GM18907 (cell line): ENCODE measurements around the gene ETFDH.
A peak's percentile ranks its signal among the peaks of the same experiment; 100 is the strongest.
"Not testable (repeated sequence)": the region's sequence is repeated elsewhere in the genome, so short reads cannot be mapped to it uniquely, and the experiment has no call there.

Experiments
- ATAC-seq: cut with Tn5 transposase; IDR thresholded peaks from one replicate; pipeline ENCODE4 v1.9.1; 2021; ENCODE audit warnings: mild to moderate bottlenecking, moderate library complexity; ENCODE audit not compliant: unreplicated experiment

Gene ETFDH

DNA sequence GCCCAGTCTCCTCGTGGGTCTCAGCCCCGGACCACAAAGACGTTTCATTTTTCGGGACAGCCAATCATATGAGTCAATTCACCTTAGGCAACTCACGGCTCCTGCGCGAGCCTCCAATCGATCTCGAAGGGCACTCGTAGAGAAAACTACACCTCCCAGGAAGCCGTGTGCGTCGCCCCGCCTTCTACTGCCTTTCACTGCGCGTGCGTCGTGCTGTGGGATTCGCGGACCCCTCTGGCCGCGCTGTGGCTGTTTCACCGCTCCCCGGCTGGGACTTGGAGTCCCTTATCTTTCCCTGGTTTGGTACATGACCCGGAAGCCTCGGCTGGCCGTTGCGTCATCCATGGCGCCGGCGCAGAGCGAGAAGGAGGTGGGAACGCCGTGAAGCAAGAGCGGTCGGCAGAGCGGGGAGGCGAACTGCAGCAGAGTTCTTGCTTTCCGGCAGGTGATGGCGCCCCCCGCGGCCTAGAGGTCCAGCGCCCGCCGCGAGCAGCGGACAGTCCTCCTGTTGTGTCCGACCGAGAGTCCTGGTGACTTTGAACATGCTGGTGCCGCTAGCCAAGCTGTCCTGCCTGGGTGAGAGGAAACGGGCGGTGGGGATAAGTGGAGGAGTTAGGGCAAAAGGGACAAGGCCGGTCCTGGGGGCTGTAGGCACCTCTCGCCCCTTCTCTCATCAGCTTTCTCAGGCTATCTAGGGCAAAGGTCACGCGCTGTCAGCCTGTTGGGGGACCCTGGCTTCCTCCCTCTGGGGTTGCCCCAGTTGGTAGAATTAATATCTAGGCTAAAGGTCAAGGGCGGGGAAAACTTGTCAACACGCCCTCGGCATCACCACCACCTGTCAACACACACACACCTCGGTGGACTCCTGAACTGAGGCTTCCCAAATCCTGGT is at the start of gene ETFDH:
ETFDH (plus strand) TSS at position 382 of the 892 bp plus-strand sequence; CDS start at position 543, 161 bp downstream.
- peak; percentile 93 for ATAC-seq

DNA sequence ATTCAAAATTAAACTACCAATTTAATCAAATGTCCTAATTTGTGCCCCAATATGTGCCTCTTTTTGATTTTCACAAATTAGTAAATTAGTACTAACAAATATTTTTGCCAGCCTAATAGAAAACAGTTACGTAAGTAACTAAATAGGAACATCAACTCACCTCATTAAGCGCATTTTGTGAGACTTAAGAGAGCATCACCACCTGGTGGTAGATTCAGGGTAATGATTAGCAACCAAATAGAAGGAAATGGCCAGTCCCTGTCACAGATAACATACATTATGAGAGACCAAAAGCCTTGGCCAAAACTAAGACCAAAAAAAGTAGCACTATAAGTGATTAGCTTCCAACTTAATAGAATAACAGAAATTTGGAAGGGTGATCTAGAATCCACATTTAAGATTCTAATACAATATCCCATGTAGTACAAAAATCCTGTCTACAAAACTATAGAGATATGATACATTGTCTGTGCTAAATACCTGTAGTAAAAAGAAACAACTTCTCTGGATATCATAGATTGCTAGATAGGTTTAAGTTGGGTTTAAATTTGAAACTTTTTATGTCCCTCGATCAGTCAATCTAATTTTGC is 47.1 kb upstream of the ETFDH start:
- peak; percentile 97 for ATAC-seq

DNA sequence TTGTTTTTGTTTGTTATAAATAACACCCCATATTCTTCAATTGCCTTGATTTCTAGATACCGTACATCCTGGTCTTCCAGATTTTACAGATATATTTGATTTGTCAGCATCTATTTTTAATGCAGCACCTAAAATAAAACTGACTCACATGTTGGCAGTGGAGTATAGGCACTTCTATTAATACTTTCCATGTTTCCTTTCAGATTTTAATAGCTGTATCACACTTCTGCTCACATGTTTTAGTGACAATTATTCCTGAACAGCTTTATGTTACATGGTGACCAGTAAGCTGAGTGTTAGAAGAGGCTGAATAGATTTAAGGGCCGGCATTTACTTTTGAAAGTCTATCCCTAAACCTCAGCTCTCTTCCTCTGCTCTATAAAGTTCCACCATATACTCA is 46.6 kb upstream of the ETFDH start:
- ATAC-seq, result no peak

DNA sequence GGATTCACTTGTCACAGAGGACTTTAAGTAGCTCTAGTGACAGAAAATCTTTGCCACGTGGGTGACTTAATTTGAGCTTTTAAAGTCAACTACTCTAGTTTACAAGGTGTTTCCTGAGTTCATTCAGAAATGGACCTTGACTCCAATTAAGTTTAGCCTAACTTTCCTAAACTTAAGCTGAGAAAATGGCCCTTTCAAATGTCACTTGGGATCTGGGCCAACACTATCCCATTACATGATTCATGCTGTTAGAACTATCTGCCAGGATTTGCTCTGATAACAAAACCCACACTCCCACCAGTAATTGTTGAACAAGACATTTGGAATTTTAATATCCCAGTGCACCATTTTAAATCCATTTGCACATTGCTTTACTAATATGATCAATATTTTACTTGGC is 41.2 kb upstream of the ETFDH start:
- ATAC-seq, result no peak

DNA sequence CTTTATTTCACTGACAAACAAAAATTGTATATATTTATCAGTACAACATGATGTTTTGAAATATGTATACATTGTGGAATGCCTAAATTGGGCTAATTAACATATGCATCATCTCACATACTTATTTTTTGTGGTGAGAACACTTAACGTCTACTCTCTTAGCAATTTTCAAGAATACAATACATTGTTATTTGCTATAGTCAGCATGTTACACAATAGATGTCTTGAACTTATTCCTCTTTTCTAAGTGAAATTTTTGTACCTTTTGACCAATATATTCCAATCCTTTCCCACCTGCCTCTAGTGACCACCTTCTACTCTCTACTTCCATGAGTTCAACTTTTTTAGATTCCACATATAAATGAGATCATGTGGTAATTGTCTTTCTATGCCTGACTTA is 35.5 kb upstream of the ETFDH start:
- no peak for ATAC-seq

DNA sequence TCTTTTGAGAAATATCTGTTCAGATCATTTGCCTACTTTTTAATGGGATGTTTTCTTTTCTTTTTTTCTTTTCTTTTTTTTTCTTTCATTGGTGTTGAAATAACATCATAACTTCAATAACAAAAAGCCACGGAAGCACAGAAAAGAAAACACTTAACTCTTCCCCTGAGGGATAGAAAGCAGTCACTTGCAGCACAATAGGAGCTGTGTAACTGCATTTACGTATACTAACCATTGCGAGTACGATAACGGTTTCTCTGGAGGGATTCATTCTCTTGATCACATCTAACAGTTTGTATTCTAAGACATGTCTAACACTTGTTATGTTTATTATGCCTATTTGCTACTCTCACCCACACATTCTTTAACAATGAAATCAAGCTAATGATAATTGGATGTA is 27.7 kb upstream of the ETFDH start:
- ATAC-seq, result no peak

DNA sequence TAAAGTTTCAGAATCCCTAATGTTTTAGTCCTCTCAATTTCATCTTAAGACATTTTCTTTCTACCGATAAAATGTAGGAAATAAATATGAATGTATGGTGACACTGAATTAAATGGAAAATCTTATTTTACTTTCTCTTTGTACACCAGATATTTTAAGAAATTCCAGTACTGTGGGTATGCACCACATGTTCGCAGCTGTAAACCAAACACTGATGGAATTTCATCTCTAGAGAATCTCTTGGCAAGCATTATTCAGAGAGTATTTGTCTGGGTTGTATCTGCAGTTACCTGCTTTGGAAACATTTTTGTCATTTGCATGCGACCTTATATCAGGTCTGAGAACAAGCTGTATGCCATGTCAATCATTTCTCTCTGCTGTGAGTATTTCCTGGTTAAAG is 27.3 kb upstream of the ETFDH start:
- ATAC-seq, result no peak

DNA sequence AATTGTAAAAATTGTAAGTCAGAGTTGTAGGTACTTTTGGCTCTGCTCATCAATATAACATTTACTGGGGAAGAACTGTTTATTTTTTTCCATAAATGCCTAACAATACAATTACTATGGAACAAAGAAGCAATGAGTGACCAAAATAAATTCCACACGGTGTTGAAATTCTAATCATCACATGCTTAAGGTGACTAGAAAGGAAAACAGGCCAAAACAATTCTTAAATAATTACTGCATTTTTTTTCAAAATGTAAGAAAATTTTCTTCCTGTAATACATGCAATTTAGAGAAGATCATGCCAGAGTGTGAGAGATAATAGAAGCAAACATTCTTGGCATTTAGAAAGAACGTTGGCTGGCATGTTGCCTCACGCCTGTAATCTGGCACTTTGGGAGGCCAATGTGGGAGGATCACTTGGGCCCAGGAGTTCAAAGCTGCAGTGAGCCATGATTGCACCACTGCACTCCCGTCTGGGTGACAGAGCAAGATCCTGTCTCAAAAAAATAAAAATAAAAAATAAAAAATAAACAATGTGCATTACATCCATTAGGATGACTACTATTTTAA is 22.9 kb upstream of the ETFDH start:
- ATAC-seq, result no peak

DNA sequence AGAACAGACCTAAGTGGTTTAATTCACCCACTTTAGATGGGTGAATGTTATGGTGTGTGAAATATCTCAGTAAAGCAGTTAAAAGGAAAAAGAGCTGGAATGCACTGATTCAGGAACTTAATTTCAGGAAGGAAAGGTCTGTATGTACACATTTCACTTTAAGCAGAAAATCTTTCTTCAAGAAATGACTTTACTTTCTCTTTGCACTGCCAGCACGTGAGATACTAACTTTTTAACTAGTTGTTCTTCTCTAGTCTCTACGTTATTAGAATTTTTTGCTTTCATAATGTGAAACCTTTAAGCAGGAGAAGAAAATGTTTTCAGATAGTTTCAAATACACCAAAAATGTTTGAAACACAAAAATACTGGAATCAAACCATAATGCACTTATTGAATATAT is 19.2 kb upstream of the ETFDH start:
- no peak for ATAC-seq

DNA sequence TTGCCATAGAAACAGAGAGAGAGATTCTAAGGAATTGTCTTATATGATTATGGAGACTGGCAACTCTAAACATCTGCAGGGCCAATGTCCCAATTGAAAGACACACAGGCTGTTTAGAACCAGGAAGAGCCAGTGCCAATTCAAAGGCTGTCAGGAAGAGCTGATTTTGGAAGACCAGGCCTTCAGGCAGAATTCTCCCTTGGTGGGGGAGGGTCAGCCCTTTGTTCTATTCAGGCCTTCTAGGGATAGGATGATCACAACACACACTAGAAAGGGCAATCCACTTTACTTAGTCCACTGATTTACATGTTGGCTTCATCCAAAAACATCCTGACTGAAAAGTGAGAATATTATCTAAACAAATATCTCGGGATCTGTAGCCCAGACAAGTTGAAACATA is 15.7 kb upstream of the ETFDH start:
- ATAC-seq, result no peak

DNA sequence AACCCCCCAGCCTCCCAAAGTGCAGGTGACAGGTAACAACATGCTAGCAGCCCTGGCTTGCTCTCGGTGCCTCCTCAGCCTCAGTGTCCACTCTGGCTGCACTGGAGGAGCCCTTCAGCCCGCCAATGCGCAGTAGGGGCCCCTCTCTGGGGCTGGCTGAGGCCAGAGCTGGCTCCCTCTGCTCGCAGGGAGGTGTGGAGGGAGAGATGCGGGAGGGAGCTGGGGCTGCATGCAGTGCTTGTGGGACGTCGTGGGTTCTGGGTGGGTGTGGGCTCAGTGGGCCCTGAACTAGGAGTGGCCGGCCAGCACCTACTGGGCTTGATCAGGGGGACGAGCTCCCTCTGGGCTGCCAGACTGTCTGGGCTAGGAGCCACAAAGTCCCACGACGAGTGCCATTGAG is 14.8 kb upstream of the ETFDH start:
- ATAC-seq, result no peak

DNA sequence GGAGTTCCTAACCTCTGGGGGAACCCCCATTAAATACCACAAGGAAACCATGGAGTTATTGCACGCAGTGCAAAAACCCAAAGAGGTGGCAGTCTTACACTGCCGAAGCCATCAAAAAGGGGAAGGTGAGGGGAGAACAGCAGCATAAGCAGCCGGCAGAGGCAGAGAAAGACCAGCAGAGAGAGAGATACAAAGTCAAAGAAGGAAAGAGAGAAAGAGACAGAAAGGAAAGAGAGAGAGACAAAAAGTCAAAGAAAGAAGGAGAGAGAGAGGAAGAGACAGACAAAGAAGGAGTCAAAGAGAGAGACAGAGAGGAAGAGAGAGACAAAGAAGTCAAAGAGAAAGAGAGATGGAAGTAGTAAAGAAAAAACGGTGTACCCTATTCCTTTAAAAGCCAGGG is 8.8 kb upstream of the ETFDH start:
- ATAC-seq, result not testable (repeated sequence)

DNA sequence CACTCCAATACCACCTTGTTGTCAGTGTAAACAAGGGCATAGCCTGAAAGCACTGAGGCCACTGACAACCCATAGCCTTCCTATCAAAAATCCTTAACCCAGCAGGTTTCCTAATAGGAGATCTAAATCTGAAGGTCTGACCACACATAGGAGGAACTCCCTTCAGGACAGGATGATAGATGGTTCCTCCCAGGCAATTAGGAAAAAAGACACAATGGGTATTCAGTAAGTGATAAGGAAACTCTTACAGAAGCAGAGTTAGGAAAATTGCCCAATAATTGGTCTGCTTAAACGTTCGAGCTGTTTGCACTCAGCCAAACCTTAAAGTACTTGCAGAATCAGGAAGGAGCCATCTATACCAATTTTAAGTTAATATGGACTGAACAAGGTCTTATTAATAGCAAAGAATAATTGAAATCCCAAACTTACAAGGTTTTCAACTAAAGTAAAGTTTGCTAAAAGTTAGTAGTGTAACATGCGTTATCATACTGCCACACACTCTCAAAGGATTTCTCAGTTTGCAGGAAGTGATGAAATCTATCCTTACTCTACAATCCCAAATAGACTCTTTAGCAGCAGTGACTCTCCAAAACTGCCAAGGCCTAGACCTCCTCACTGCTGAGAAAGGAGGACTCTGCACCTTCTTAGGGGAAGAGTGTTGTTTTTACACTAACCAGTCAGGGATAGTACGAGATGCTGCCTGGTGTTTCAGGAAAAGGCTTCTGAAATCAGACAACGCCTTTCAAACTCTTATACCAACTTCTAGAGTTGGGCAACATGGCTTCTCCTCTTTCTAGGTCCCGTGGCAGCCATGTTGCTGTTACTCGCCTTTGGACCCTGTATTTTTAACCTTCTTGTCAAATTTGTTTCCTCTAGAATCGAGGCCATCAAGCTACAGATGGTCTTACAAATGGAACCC is 8.1 kb upstream of the ETFDH start:
- not testable (repeated sequence) for ATAC-seq

DNA sequence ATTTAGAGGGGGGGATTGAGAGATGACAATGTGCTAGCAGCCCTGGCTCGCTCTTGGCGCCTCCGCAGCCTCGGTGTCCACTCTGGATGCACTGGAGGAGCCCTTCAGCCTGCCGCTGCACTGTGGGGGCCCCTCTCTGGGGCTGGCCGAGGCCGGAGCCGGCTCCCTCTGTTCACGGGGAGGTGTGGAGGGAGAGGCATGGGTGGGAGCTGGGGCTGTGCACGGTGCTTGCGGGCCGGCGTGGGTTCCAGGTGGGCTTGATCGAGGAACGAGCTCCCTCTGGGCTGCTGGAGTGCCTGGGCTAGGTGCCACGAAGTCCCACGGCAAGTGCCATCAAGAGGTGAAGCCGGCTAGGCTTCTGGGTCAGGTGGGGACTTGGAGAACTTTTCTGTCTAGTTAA is 7.3 kb upstream of the ETFDH start:
- no peak for ATAC-seq

DNA sequence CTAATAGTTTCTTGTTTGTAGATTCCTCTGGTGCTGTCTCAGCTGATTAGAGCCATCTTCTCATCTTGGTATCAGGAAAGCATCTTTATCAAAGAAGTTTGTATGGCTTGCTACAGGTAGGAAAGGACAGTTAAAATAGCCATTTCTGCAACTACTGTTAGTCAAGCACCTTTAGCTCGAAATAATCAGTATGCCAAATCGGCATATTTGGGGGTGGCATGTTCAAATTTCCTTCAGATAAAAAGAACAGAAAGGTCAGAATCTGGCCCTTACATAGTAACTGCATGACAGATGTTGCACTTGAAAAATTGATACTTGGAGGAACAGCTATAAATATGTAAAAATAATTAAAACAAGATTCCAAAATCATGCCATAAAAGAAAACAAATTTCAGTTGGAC is 5.2 kb upstream of the ETFDH start:
- ATAC-seq, result no peak

DNA sequence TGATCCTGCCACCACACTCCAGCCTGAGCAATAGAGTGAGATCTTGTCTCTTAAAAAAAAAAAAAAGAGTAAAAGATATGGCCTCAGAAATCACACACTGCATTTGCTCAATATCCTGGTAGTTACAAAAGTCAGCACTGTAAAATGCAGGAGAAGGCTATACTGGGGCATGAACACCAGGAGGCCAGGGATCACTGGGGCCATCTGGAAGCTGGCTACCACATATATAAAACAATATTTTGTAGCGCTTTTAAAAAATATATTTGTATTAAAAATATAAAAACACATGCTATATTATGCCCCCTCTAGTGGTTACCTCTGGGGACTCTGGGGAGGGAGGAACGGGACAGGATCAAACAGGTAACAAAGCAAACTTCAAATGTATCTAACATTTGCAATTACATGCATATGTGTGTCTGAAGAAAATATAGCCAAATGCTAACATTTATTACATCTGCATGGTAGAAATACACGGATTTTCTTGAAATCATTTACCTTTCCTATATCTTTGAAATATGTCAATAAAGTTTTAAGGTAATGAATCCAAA is 4.4 kb upstream of the ETFDH start:
- no peak for ATAC-seq

DNA sequence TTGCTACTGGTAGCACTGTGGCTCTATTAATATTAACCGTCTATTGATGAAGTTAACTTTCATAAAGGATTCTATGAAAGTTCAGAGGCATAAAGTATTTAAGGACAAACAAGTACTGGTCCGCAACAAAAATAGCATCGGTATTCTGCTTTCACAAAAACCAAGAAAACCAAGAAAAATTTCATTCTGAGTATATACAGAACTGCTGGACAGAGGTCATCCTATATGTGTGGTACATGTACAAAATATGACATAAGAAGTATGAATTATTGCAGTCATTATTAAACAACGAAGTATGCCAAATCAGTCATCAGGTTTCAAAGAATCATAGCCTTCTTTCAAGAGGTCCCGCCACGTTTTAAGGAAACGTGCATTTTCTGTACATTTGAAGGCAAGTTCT is 2.8 kb upstream of the ETFDH start:
- ATAC-seq, result no peak

DNA sequence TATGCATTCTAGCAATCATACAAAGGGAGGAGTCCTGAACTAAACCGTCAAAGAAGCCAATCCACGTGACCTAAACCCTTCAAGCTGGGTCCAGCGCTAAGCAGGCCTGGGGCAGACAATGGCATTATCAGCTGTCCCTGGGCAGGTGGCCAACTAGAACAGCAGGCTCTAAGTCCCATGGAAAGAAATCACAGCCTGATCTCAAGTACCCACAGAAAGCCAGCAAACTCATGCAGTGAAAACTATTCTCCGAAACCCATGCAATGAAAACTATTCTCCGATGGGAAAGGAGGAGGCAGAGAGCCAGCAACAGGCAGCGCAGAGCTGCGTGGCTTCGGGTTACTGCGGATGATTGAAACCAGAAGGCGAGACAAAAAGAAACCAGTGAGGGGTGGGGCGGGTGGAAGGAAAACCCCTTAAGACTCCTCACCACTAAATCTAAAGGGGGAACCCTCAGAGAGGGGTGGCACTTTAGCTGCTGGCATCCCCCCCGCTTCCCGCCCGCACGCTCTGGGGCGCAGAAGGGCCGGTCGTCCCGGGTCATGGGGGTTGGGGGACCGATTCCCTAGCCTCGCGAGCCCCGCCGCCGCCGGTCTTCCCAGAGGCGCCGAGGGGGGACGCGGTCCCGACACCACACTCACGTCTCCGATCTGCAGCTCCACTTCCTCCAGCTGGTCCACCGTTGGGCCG is 976 bp upstream of the ETFDH start:
- ATAC-seq, result peak; percentile 40

DNA sequence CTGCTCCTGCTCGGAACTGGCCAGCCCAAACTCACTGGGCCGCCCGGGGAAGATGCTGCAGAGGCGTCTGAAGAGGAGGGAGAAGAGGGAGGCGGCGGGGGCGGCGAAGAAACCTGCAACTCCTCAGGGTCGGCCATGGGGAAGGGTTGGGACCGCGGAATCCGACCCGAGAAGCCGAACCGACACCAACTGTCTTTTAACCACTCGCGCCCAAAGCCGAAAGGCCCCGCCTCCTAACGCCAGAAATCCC is 506 bp upstream of the ETFDH start, which contains the start of gene C4orf46:
C4orf46 (minus strand) TSS at position 223 of the 250 bp plus-strand sequence; CDS start at position 137, 86 bp downstream.
- no peak for ATAC-seq

DNA sequence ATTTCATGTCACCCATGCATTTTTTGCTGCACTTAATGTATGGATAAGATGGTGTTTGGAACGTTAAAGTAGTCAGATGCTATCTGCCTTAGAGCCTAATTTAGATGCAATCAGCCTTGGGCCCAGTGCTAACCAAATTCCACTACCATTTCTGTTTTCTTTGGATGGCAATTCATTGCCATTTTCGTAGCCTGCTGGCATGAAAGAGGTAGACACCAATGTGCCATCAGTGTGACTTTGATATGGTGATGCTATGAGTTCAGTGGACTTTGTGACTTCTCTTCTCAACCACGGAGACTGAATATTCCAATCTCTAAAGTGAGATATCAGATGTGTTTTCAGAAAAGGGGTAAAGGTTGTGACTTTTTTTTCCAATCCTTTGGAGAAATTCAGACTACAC is 1.5 kb downstream of the ETFDH start:
- ATAC-seq, result no peak
